ENCODE results near the gene FRMD8.
"Not testable (repeated sequence)": the region's sequence is repeated elsewhere in the genome, so short reads cannot be mapped to it uniquely, and the experiment has no call there.

The FRMD8 gene

DNA sequence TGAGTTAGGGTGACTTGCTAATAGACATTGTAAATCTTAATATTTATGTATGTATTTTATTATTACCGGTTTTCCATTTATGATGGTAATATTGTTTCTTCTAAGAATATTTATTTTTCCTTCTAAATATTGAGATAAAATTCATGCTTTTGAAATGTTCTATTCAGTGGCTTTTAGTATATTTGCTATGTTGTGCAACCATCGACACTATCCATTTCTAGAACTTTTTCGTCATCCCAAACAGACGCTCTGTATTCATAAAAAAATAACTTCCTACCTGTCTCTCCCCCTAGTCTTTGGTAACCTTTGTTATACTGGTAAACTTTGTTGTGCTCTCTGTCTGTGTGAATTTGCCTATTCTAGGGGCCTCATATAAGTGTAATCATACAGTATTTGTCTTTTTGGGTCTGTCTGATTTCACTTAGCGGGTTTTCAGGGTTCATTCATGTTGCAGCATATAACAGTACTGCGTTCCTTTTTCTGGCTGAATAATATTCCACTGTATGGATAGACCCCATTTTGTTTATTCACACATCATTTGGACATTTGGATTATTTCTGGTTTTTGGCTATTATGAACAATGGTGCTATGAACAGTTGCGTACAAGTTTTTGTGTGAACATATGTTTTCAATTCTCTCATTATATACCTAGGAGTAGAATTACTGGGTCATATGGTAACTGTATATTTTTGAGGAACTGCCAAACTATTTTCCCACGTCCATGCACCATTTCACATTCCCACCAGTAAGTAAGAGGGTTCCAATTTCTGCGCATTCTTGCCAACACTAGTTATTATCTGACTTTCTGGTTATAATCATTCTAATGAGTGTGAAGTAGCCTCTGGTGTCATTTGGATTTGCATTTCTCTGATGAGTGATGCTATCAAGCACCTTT is 52.1 kb downstream of the FRMD8 start:
- DNase-seq: no peak

GRCh38 chr11:65439331-65440181 is 53.1 kb downstream of the FRMD8 start:
- DNase-seq: no peak

- DNase-seq: no peak
These were observed 54.5 kb downstream of the FRMD8 start for GRCh38 chr11:65440831-65441499.

GRCh38 chr11:65442842-65443331 is 56.5 kb downstream of the FRMD8 start:
- DNase-seq: no peak

DNA sequence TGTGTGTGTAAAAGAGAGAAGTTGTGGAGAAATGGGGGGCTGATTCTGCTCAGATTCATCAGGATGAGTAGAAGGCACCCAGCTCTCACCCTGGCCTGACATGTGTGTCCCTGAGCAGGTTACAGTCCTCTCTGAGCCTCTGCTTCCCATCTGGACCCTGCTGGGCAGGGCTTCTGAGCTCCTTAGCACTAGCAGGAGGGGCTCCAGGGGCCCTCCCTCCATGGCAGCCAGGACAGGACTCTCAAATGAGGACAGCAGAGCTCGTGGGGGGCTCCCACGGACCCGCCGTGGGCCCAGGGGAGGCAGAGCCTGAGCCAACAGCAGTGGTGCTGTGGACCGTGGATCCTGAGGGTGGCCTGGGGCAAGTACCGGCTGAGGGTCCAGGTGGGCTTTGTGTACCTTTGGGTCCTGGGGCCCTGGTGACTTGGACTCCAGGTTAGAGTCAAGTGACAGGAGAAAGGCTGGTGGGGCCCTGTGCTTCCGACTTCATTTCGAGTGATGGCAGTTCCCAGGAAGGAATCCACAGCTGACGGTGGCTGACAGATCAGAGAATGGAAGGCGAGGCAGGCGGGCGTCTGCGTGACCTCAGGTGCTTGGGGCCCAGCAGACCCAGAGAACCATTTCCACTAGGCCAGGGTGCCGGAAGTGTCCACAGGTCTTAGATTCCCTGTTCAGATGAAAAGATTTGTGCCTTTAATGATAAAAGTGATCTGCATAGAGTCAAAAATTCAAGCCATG is 58.0 kb downstream of the FRMD8 start:
- no peak for DNase-seq

GRCh38 chr11:65445101-65445603 is 58.7 kb downstream of the FRMD8 start:
- no peak for DNase-seq

DNA sequence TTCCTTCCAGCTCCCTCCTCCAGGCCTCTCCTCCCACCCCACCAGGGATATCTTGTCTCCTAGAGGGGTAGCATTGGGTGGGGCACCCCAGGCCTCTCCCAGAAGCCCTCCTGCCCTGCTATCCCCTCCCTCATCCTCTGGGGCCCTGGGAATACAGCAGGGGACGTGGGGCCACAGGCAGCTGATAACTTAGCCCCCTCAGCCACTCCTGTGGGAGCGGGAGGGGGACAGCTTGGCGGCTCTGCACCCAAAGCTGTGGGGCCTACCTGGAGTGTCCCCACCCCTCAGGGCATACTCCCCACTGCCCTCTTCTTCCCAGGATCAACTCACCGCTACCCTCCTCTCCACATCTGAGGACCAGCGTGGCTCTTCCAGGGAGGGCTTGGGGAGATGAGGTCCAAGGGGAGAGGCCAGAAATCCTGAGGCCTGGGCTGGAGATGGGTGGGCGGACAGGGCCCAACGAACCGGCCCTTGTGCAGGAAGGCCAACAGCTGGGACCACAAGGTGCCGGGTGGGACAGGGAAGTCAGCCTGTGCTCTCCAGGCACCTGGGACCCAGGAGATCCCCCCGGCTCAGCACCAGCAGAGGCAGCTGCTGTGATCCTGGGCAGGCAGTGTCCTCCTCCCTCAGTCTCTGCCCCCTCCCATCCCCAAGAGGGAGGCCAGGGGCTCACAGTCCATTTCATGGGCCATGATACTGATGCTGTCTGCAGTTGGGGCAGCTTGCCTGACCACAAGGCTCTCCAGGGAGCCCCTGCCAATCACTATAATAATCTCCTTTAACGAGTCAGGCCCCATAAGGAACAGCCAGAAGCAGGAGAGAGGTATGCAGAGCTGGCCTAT is 59.4 kb downstream of the FRMD8 start:
- no peak for DNase-seq

DNA sequence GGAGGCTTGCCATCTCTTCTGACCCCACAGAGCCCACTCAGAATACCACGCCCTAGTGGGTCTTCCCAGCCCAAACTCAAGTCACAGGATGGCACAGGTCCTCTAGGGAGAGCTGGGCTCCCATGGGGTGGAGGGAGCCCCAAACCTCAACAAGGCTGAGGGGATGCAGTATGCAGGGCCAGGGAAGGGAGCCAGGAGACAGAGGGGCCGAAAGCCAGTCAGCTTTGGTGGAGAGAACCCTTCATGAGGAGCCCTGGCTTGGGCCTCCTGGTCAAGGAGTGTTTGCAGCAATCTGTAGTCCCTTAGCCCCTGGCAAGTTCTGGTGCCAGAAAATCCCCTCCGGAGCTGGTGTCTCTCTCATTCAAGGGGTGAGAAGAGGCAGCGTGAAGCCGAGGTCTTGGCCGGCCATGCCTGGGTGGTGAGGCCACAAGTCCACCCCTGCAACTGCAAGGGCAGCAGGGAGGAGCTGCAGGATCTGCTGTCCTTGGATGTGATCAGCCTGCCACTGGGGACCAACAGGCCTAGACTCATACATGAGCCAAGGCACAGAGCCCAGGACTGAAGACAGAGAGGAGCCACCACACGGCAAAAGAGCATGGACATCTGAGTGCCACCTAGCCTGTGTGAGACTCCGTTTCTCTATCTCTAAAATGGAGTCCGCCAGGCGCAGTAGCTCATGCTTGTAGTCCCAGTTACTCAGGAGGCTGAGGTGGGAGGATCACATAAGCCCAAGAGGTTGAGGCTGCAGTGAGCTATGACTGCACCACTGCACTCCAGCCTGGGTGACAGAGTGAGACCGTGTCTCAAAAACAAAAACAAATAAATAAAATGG is 60.2 kb downstream of the FRMD8 start:
- DNase-seq: no peak

DNA sequence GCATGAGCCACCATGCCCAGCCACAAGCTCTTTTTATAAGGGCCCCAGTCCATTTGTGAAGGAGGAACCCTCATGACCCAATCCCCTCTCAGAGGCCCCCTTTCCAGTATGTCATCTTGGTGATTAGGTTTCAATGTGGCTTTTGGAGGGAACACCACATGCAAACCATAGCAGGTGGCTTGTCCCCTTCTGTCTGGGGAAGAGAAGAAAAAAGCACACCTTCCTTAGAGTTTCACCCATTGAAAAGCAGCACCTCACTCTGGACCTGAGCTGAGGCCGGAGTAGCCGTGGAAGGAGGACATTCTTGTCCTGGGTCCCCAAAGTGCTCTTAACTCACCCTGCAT is 61.6 kb downstream of the FRMD8 start:
- no peak for DNase-seq

DNA sequence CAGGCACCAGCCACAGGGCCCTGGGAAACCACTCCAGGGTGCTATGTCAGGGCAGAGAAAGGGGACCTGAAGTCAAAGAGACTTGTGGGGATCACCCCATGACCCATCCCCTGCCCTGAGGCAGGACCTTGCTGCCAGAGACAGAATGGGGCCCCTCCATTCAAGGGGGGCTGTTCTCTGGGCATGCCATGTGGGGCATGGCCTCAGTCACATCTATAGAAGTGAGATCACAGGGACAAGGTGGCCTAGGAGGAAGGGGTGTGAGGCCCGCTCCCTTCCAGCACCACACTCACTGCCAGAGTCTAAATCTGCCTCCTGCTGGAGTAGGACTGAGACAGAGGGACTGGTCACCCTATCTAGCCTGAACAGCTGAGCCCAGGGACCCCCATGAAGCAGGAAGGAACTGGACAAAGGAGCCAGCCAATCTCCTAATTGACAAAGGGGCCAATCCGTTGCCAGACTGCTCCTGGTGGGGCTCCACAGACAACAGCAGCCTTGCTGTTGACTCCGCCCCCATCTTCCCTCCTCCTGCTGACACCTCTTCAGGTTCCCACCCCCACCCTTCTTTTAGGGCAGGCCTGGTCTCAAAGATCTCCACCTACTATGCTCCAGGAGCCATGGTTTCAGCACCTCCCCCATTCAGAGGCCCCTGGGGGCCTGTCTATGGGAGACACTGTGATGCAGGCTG is 62.1 kb downstream of the FRMD8 start:
- DNase-seq: no peak

DNA sequence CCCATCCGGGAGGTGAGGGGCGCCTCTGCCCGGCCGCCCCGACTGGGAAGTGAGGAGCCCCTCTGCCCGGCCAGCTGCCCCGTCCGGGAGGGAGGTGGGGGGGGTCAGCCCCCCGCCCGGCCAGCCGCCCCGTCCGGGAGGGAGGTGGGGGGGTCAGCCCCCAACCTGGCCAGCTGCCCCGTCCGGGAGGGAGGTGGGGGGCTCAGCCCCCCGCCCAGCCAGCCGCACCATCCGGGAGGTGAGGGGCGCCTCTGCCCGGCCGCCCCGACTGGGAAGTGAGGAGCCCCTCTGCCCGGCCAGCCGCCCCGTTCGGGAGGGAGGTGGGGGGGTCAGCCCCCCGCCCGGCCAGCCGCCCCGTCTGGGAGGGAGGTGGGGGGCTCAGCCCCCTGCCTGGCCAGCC is 64.9 kb downstream of the FRMD8 start:
- DNase-seq: not testable (repeated sequence)

GRCh38 chr11:65452259-65452658 is 65.8 kb downstream of the FRMD8 start:
- DNase-seq: not testable (repeated sequence)

- DNase-seq: no peak
These were observed 66.5 kb downstream of the FRMD8 start for GRCh38 chr11:65452806-65453490.

GRCh38 chr11:65454311-65454695 is 67.9 kb downstream of the FRMD8 start:
- no peak for DNase-seq

DNA sequence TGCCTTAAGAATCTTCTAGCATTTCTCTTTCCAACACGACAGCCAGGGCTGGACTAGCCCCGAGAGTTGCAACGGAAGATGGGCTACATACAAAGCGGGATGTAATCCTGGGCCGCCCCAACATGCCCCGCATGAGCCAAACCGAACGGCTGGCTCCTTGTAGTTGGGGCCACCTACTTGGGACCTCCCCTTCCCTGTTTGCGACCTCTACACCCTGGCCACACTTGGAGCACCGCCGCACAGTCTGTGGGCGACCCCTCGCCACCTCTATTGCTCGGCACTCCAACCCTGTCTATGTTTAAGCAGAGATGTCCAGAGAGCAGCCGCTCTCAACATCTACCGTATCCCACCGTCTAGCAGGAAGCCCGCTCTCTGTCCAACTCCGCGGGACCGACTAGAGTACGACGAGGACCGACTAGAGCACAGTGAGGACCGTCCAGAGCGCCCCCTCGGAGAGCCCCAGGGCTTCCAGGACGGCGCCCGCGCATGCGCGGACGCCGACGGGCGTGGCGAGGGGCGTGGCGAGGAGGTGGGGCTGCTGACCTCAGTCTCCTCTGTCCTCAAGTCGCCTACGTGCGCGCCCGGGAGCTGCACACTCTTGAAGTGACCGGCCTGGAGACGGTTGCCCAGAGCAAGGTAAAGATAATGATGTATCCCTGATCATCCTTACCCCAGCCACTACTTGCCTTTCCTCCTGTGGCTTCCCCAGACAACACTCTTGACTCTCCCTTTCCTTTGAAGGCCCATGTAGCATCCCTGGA is 68.4 kb downstream of the FRMD8 start:
- DNase-seq: peak; percentile 76

GRCh38 chr11:65456418-65456817 is 70.0 kb downstream of the FRMD8 start:
- no peak for DNase-seq

GRCh38 chr11:65459552-65459951 is 73.1 kb downstream of the FRMD8 start:
- DNase-seq: no peak

All from activated gamma-delta T cell treated with Interleukin-2 at 50 U/mL for 16 hours (primary cell).